Right renal pelvis (tissue), 4 donors: ENCODE results near the gene SEZ6. TPM values are rescaled to one million over a fixed set of nuclear protein-coding genes. Genes with fewer than 3 reads are reported as not detected.
"Not testable (repeated sequence)": the region's sequence is repeated elsewhere in the genome, so short reads cannot be mapped to it uniquely, and the experiment has no call there.

Experiments
- DNase-seq, 4 donors: peaks; one replicate each; pipeline ENCODE4 v3.0.0-alpha.2; 2013; ENCODE audit warnings: low read depth in 4 of 4, low spot score in 3 of 4, missing footprints in 1 of 4
- polyA plus RNA-seq, 4 donors: library from polyadenylated mRNA; unstranded; fragments of 120-200 nt; gene quantifications; one replicate each; pipeline ENCODE4 v1.2.1, GENCODE V29; 2013; ENCODE audit not compliant: insufficient read length in 4 of 4

SEZ6 gene
- polyA plus RNA-seq, 4 donors, result 0.21 to 0.48 (median 0.25) TPM; not detected in 1

DNA sequence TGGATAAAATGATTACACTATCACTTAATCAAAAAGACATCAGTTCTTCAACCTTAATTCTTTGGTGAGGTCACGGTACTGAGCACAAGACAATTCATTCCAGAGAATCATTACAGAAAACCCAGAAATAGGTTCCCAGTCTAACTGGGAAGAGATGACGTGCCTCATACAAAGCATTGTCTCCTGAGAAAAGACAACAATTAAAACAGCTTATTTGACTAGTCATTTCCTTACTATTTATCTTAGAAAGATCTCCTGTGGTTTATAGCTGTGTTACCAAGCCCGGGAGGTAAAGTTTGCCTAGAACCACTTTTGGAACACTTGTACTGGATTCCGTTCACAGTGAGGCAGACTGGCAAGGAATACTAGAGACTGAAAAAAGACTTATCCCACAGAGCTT lies 59.6 kb downstream of the SEZ6 start:
- no peak for DNase-seq

DNA sequence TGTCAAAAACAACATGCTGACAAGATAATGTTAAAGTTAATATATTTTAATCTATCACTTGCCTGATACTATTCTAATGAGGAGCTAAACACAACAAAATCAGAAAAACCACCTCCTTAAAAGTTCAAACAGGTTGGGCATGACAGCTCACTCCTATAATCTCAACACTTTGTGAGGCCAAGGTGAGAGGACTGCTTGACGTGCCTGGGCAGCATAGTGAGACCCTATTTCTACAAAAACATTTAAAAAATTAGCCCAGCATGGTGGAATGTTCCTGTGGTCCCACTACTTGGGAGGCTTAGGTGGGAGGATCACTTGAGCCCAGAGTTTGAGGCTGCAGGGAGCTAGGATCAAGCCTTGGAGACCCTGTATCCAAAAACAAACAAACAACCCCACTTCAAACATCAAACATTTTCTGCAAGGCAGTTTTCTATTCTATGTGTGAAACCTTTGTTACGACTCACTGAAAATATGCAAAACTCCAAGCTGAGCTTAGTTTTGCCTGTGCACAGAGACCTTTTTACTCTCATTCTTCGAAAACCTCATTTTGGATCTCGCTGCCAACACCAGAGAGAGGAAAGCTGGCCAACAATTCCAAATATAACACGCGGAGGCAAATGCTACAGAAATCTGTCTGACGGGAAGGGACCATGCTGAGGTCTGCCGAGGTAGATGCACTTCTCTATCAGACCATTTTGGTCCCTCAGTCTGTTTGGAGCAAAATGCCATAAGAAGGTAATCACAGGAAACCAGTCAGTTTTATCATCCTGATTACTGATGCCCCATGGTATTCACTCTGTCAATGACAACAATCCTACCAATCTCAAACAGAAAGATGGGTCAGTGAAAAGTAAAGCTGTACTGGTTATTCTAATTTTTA lies 60.7 kb downstream of the SEZ6 start:
- no peak for DNase-seq

DNA sequence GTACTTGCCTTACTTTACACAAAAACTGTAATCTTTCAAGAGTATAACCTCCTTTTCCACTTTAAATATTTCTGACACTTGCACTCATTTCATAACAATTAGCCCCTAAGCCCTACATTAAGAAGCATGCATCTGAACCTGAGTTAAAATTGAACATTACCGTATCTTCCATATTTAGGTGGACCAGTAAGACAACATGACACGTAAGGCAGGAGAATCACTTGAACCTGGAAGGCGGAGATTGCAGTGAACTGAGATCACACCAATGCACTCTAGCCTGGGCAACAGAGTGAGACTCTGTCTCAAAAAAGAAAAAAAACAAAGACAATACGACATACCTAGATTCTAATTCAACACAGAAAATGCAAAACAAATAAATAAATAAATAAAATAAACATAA lies 61.5 kb downstream of the SEZ6 start:
- no peak for DNase-seq

DNA sequence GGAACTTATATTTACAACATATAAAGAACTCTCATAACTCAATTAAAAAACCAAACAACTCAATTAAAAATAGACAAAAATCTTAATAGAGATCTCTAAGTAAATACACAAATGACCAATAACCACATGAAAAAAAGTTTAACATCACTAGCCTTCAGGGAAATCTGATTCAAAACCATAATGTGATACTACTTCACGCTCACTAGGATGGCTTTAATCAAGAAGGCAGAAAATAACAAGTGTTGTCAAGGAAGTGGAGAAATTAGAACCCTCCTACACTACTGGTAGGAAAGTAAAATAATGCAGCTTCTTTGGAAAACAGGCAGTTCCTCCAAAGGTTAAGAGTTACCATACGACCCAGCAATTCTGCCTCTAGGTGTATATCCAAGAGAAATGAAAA lies 62.9 kb downstream of the SEZ6 start:
- no peak for DNase-seq

DNA sequence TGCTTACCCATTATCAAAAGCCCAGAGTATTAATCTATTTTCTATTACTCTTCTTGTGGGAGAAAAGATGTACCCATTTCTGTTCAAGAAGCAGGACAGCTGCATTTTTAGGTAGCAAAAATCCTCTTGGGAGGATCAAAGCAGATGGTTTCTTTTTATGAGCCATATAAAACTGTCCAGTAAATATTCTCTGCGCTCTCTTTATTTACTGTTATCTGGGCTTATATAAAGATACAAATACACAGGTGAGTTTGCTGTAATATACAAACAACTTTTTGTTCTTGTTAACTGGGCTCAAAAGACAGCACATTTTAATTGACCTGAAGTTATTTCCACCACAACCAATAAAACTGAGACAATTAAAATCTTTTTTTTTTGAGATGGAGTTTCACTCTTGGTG lies 64.6 kb downstream of the SEZ6 start:
- DNase-seq, result no peak

DNA sequence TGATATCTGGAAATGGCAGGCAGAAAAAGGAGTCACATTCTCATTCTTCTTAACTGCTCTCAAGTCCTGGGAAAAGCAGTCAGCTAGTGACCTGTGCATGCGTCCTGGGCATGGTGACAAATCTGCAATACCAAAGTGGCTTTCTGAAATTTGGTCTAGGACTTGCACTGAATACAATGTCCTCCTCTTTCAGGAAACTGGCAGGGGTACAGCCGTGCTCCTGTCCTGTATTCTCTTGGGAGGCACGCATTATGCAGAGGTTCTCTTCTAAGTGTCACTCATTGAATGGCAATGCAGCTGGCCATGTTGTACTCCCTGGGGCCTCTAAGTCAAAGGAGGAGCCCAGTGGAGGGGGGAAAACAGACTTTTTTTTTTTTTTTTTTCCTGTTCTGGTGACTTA lies 65.2 kb downstream of the SEZ6 start:
- no peak for DNase-seq

DNA sequence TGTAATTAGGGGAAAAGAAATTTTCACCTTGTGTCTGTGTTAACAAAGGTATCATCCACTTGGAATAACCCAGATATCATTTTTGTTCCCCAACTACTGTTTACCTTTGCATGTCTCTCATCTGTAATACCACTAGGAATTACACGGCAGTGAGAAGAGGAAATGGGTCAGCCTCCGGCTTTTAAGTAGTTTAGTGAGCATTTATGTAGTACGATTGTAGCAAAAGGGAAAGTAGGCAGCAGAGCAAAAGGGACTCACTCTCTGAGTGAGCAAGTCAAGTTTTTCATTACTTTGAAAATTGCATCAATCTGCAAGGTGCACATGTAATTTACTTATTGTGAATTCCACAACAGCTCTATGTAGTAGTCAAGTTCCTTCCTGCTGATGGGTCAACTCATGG lies 65.7 kb downstream of the SEZ6 start:
- DNase-seq, result no peak

DNA sequence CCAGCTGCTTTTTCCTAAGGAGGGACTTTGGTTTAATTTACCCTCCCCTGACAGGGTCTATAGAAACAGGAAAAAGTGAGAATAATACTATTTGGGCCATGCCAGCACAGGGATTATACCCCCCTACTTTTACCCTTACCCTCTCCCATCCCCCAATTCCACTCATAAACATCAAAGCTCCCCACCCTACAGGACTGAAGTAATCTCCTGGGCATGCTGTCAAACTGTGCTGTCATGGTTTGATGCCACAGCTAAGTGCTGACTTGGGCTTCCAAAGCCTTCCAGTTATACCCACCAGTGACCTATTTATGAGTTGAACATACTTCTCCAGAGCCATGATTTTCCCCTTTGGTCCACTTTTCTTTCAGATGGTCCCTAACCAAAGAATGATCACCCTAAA lies 67.3 kb downstream of the SEZ6 start:
- no peak for DNase-seq

DNA sequence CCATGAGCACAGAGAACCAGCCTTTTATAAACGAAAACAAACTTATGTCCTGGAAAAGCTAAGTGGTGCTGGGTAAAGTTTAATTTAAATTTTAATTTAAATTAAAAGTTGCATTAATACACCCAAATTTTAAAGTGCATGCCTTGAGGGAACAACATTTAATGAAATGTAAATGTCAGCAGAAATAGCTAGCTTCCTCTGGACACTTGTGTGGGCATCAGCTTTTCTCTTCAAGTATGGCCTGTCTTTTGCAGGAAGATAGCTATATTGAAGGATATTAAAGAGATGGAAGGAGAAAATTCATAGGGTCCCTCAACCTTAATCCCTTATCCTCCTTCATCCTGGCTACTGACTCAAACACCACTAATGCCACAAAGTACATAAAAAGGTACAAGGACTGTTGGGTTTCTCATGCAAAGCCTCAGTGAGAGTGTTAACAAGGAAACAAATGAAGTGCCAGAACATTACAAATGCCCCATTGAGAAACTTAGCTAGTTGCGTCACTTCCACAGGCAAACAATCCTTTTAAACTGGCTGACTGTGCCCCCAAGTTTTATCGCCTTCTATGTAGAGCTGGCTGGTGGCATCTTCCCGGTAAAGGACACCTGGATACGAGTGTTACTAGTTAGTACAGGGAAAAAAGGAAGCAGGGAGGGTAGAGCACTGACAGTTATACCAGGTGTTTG lies 68.6 kb downstream of the SEZ6 start:
- no peak for DNase-seq

DNA sequence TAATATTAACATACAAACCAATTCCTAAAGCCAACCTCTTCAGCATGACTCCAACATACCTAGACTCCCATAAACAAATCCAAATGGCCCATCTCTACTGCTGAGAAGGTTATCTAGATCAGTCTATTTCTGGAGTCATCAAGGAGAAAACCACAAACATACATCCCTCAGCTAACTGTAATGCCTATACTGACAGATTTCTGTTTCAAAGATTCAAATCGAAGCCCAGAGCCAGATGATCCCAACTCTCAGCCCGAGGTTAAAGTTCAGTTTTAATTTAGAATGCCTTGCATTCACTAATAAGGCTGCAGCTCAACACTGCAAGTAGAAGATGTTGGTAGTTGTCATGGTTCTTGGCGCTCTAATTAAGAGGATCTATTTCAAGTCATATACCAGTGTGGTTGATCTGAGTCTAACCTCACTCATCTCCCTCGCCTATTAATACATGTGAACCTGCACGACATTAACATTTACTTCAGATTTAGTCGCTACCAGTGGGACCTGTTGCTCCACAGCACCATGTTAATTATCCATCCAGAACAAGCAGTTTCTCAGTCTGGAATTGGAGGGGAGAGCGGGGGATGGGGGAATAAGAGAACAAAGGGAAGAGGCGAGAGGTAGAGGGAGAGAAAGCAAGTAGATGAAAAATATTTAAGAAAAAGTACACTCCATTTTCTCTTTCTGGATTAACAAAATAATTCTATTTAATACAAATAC lies 69.9 kb downstream of the SEZ6 start:
- DNase-seq, result no peak

DNA sequence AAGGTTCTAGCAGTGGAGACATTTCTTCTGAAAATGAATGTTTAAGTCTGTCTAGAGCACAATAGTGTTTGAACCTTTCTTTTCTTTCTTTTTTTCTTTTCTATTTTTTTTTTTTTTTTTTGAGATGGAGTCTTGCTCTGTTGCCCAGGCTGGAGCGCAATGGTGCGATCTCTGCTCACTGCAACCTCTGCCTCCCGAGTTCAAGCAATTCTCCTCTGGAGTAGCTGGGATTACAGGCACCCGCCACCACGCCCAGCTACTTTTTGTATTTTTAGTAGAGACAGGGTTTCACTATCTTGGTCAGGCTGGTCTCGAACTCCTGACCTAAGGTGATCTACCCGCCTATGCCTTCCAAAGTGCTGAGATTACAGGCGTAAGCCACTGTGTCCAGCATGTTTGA lies 71.3 kb downstream of the SEZ6 start:
- DNase-seq, result not testable (repeated sequence)

DNA sequence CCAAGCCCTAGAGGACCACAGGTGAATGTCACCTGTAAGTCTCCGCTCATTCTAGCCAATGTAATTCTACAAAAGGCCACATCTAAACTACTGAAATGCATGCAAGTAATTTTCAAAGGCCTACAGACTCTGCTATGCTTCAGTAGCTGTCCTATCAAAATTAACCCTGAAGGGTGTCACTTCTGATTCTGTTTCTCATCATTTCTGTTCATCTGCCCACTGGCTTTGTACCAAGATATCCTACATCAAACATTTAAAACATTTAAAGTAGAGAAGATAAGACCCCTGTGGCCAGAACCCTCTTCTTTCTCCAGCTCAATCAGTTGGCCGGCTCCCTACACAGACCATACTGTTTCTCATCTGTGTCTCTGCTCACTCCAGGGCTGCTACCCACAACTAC lies 76.0 kb downstream of the SEZ6 start:
- no peak for DNase-seq

DNA sequence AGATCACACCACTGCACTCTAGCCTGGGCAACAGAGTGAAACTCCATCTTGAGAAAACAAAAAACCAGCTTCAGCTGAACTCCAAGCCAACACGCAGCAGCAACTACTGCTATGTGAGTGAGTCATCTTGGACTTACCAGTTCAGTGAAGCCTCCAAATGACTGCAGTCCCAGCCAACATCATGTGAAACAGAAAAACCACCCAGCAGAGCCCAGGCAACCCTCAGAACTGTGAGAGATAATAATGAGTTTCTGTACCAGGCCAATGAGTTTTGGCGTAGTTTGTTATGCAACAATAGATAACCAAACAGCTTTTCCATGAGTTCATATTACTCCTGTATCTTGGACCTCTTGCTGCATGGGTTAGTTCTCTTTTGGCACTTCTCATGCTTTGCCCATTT lies 77.8 kb downstream of the SEZ6 start:
- no peak for DNase-seq

DNA sequence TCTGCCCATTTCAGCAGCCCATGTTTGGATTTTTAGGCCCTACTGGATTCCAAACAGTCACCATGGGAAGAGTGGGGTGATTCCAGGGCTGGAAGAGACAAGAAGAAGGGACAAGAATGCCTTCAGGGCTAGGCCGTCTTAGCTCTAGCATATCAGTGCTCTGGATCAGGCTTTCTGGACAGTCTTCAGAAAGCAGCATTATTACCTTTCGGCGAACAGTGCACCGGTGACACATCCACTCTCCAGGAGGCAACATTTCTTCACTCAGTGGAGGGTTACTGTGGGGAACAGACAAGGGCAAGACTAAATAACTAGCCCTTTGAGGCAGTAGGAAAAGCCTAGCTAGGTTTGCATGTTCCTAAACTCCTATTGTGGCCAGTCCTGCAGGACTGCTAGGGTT lies 79.0 kb downstream of the SEZ6 start:
- no peak for DNase-seq

DNA sequence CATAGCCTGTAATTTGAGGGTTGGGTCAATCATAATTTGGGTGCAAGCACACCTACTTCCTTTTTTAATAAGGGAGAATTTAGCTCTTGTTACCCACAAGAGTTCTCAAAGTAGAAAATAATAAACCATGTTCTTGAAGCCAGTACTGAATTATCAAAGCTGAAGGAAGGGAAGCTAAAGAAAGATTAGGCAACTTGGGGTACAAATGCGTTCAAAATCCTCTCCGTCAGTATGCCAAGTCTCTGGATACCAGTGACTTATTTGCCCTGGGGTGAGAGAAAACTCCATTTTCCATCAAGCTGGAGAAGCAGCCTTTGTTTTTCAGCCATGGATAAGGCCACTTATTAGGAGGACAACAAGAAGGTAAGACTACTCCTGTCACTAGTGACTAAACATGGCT lies 79.5 kb downstream of the SEZ6 start:
- no peak for DNase-seq

DNA sequence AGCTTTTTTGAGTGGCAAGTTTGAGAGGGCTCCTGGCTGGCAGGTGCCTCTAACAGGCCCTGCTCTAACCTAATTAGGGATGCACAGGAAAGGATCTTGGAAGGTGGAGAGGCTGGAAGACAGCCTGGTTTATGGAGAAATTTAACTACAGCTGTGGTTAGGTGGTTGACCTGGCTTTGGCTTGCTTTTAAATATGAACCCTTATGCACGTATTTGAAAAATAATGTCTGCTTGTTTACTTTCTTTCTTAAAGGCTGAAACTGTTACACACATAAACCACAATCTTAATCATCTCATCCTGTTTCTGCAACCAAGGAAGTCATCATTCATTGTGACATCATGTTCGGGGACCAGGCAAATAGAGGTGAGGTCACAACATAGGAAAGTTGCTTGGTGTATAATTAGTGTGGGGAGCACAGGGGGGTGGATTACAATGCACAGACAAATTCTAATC lies 79.9 kb downstream of the SEZ6 start:
- DNase-seq, result no peak

DNA sequence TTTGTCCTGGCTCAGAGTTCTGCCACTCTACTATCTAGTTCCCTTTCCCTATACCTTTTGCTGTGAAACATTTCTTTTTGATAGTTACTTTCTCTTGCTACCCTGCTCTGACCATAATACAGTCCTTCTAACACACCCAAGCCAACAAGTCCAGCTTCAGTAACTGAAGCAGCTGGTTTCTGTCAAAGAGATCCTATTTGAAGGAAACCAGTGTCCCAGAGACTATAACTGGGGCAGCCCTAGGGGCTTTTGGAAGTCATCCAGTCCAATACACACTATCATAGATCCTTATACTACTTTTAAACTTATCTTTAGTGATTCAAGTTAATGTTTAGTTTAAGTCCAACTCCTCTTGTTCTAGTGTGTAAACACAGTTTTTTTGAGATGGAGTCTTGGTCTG lies 85.6 kb downstream of the SEZ6 start:
- no peak for DNase-seq

DNA sequence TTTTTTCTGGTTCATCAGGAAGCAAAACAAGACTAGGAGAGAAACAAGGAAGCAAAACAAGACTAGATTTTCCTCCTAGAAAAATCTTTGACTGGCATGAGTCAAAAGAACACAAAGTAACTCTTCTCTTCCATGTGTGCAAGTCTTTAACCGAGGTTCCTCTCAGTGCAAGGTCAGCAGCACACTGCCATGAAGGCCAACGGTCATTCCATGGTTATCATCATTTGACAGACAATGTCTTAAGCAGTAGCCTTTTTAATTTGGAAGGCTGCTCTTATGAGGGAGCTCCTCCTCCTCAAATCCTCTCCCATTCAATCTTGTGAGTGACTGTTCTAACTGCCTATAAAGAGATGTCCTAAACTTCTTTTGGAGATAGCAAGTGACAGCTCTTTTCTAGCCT lies 87.5 kb downstream of the SEZ6 start:
- DNase-seq, result no peak

DNA sequence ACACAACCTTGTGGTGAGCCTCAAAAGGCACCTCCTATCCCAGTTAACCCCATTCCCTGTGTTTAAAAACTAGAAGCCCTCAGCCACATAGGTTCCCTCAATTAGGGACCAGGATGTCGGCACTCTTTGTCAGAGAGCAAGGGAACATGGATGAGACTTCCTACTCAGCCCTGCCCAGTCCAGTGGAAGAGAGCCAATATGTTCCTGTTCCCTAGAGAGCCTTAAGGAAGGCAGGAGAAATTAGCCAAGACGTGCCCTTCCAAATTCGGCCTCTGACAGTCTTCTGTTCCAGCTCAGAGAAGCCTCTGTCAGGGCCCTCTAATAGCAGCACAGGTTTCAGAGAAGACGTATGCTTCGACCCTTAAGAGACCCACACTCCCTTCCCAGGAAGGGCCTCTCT lies 88.4 kb downstream of the SEZ6 start:
- DNase-seq, result no peak

DNA sequence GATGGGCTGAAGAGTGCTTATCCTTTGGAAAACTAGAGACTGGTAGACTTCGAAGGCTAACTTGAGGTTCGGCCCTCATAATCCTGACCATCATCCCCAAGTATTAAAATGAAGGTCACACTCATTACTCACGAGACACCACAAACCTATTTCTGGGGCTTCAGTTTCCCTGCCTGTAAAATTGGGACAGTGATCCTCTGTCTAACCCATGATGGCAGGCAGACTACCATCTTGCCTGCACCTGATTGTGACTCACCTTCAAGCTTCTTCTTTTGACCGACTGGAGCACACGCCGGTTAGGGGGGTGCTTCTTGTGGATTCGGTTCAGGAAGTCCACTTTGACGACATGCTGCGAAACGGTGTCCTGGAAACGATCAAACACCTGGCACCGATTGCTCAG lies 88.8 kb downstream of the SEZ6 start:
- no peak for DNase-seq

DNA sequence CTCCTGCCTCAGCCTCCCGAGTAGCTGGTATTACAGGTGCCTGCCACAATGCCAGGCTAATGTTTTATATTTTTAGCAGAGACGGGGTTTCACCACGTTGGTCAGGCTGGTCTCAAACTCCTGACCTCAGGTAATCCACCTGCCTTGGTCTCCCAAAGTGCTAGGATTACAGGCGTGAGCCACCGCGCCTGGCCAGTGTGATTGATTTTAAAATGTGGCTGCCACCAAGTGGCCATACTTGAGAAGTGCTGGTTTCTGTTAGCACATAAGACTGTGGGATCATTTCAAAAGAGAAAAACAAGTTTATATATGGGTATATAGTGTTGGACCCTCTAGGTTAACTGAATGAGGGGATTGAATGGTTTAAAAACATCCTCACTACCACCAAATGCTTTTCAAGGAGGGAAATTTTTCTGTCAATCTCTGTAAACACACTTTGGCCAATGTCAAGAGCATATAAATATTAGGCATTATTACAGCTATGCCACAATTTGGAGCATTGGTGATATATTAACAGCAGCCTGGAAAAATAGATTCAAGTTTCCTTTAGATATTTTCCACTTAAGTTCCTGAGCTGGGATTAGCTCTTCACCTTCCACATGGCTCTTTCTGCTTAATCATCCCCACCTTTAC lies 89.4 kb downstream of the SEZ6 start:
- DNase-seq, result no peak
